K562 (cell line): ENCODE measurements around the gene TSPAN15. TPM values are rescaled to one million over a fixed set of nuclear protein-coding genes. Genes with fewer than 3 reads are reported as not detected.
A peak's percentile ranks its signal among the peaks of the same experiment; 100 is the strongest.
"Not testable (repeated sequence)": the region's sequence is repeated elsewhere in the genome, so short reads cannot be mapped to it uniquely, and the experiment has no call there.

ENCODE experiments used
- ATAC-seq: fragments of 200-7000 bp; cut with Tn5 transposase; 3 replicates; pipeline ENCODE4 v1.9.1; 2020; ENCODE audit warnings: moderate library complexity
- BruUV-seq: library from RNA; stranded (reverse); fragments of 400-500 nt; replicated peaks from 2 replicates; lab custom pipeline; 2021; lab: Mats Ljungman, UMichigan
- CTCF ChIA-PET: fragments of 300-600 bp; formaldehyde crosslinking; extraction: SDS; loops from one replicate; lab custom pipeline; 2021; ENCODE audit warnings: low intra/inter-chr PET ratio; lab: Yijun Ruan, JAX
- POLR2A ChIA-PET: fragments of 300-600, 350-650 bp; sonication (Branson Sonifier 250); formaldehyde crosslinking; extraction: SDS; loops from one replicate; lab custom pipeline; 2021; ENCODE audit warnings: antibody characterized with exemption, inconsistent platforms; lab: Yijun Ruan, JAX
- DNase-seq, 4 experiments: peaks; one replicate each; pipeline versions ENCODE4 v3.0.0 to v3.0.0-alpha.2; 2011 to 2018; ENCODE audit warnings: low spot score in 3 of 4, mixed read lengths in 3 of 4; ENCODE audit errors: extremely low read depth in 1 of 4
- FAIRE-seq: peaks from 2 replicates; lab custom pipeline; 2011; peaks lifted over from hg19 to GRCh38; lab: Jason Lieb, UNC
- H2AFZ ChIP-seq: 2 replicates; pipeline ENCODE4 v1.6.0; 2011; ENCODE audit warnings: low read depth, low read length, control low read depth, inconsistent platforms
- H3K27ac ChIP-seq: fragments of 200-600 bp; 3 replicates; pipeline ENCODE4 v1.8.0; 2011; ENCODE audit warnings: low read depth, mild to moderate bottlenecking, control low read depth, inconsistent platforms, low read length, moderate library complexity, mixed read lengths; ENCODE audit errors: extremely low read depth
- H3K27me3 ChIP-seq, 2 experiments: fragments of 300-600 bp in 1 of 2; 2 replicates in 1 of 2; 3 replicates in 1 of 2; pipeline versions ENCODE4 v1.6.0 to v1.8.0; 2011; ENCODE audit warnings: inconsistent platforms in 2 of 2, low read length in 2 of 2, mild to moderate bottlenecking in 1 of 2, mixed read lengths in 1 of 2, moderate library complexity in 1 of 2; ENCODE audit not compliant: control insufficient read depth in 2 of 2, insufficient read depth in 2 of 2
- H3K36me3 ChIP-seq: fragments of 300-600 bp; 3 replicates; pipeline ENCODE4 v1.8.0; 2011; ENCODE audit warnings: mild to moderate bottlenecking, low read length, inconsistent platforms; ENCODE audit not compliant: control insufficient read depth, insufficient read depth
- H3K4me1 ChIP-seq, 2 experiments: fragments of 200-600 bp in 1 of 2; replicated peaks in 1 of 2; 2 replicates in 1 of 2; 3 replicates in 1 of 2; pipeline versions ENCODE4 v1.5.1 to v1.8.0; 2011; ENCODE audit warnings: inconsistent platforms in 2 of 2, low read length in 2 of 2, mild to moderate bottlenecking in 1 of 2, mixed read lengths in 1 of 2, moderate library complexity in 1 of 2; ENCODE audit not compliant: control insufficient read depth in 2 of 2, insufficient read depth in 2 of 2
- H3K4me2 ChIP-seq: 2 replicates; pipeline ENCODE4 v1.6.1; 2011; ENCODE audit warnings: low read length, control low read depth, inconsistent platforms, mixed read lengths; ENCODE audit not compliant: insufficient read depth
- H3K4me3 ChIP-seq: fragments of 200-600 bp; sonication (generic), shearing (Covaris generic); 2 replicates; pipeline ENCODE4 v1.5.1; 2016; ENCODE audit warnings: control low read depth, inconsistent platforms
- H3K79me2 ChIP-seq: fragments of 200-600 bp; 3 replicates; pipeline ENCODE4 v1.8.0; 2011; ENCODE audit warnings: low read length, inconsistent platforms; ENCODE audit not compliant: control insufficient read depth, insufficient read depth
- H3K9ac ChIP-seq, 2 experiments: 2 replicates each; pipeline versions ENCODE4 v1.6.0 to v1.6.1; 2011; ENCODE audit warnings: low read depth in 2 of 2, low read length in 2 of 2, control low read depth in 1 of 2, inconsistent platforms in 1 of 2, mild to moderate bottlenecking in 1 of 2, mixed read lengths in 1 of 2; ENCODE audit not compliant: insufficient read depth in 1 of 2
- H3K9me1 ChIP-seq: one replicate; pipeline ENCODE4 v1.6.0; 2011; ENCODE audit warnings: inconsistent platforms, mild to moderate bottlenecking, low read length, moderate library complexity; ENCODE audit not compliant: control insufficient read depth, insufficient read depth
- H3K9me3 ChIP-seq: replicated peaks from 2 replicates; pipeline ENCODE4 v1.5.1; 2011; ENCODE audit warnings: low read depth, low read length, inconsistent platforms; ENCODE audit not compliant: control insufficient read depth, insufficient read depth
- H4K20me1 ChIP-seq: replicated peaks from 2 replicates; pipeline ENCODE4 v1.6.1; 2011; ENCODE audit warnings: low read length, inconsistent platforms, mixed read lengths; ENCODE audit not compliant: control insufficient read depth, insufficient read depth
- BRF1 ChIP-seq: IDR thresholded peaks from 3 replicates; pipeline ENCODE4 v1.6.1; 2011; ENCODE audit warnings: borderline replicate concordance, mild to moderate bottlenecking; ENCODE audit not compliant: insufficient read length; ENCODE audit errors: extremely low read depth
- CREM ChIP-seq: IDR thresholded peaks from 2 replicates; pipeline ENCODE4 v1.6.1; 2014; ENCODE audit warnings: antibody characterized with exemption, low read depth
- CTCF ChIP-seq, 3 experiments: IDR thresholded peaks in 2 of 3; conservative IDR thresholded peaks in 1 of 3; 2 replicates each; pipeline ENCODE4 v1.5.1; 2011 to 2012; ENCODE audit warnings: low read length in 3 of 3, mild to moderate bottlenecking in 3 of 3, control low read depth in 2 of 3, improper control_type of control experiment in 1 of 3, inconsistent platforms in 1 of 3, low read depth in 1 of 3, mixed read lengths in 1 of 3, moderate library complexity in 1 of 3; ENCODE audit not compliant: insufficient read depth in 2 of 3
- E2F3 ChIP-seq: fragments of 250-450 bp; sonication (Bioruptor Pico); IDR thresholded peaks from 2 replicates; pipeline ENCODE4 v1.4.0; 2020; ENCODE audit warnings: mild to moderate bottlenecking
- ESRRA ChIP-seq: fragments of 450-650 bp; IDR thresholded peaks from 2 replicates; pipeline ENCODE4 v1.6.1; 2014; ENCODE audit warnings: low read depth, mild to moderate bottlenecking, moderate library complexity, borderline replicate concordance
- ETV5 ChIP-seq: sonication (generic); formaldehyde crosslinking; IDR thresholded peaks from 2 replicates; pipeline ENCODE4 v1.4.0; 2020; ENCODE audit warnings: low read depth, mild to moderate bottlenecking, missing genetic modification reagents
- KAT7 ChIP-seq: sonication (generic); formaldehyde crosslinking; IDR thresholded peaks from 2 replicates; pipeline ENCODE4 v1.8.0; 2022; ENCODE audit warnings: missing genetic modification reagents, mild to moderate bottlenecking, borderline replicate concordance
- NR1H2 ChIP-seq: sonication (generic); formaldehyde crosslinking; IDR thresholded peaks from 2 replicates; pipeline ENCODE4 v1.4.0; 2020; ENCODE audit warnings: mild to moderate bottlenecking, missing genetic modification reagents
- PCBP2 ChIP-seq: fragments of 200-400 bp; formaldehyde crosslinking; IDR thresholded peaks from 2 replicates; pipeline ENCODE4 v1.6.1; 2018; ENCODE audit warnings: low read length, low read depth, mild to moderate bottlenecking, moderate library complexity; ENCODE audit not compliant: poor library complexity, severe bottlenecking
- RAD21 ChIP-seq, 2 experiments: fragments of 250-450 bp in 1 of 2; fragments of 450-650 bp in 1 of 2; sonication (Bioruptor Pico) in 1 of 2; formaldehyde crosslinking in 1 of 2; IDR thresholded peaks in 1 of 2; conservative IDR thresholded peaks in 1 of 2; 2 replicates each; pipeline versions ENCODE4 v1.4.0 to v1.8.0; 2020 to 2022; ENCODE audit warnings: mild to moderate bottlenecking in 2 of 2, moderate library complexity in 1 of 2
- RCOR1 ChIP-seq, 2 experiments: IDR thresholded peaks; 2 replicates each; pipeline ENCODE4 v1.6.1; 2012; ENCODE audit warnings: low read depth in 2 of 2, low read length in 2 of 2, borderline replicate concordance in 1 of 2, improper control_type of control experiment in 1 of 2
- TRIM28 ChIP-seq: fragments of 450-650 bp; IDR thresholded peaks from 2 replicates; pipeline ENCODE4 v1.6.1; 2017
- USF1 ChIP-seq: sonication (generic); formaldehyde crosslinking; IDR thresholded peaks from 2 replicates; pipeline ENCODE4 v1.9.0; 2022; ENCODE audit warnings: mild to moderate bottlenecking, missing genetic modification reagents
- ZNF253 ChIP-seq: fragments of 250-450 bp; sonication (Bioruptor Pico); conservative IDR thresholded peaks from 2 replicates; pipeline ENCODE4 v1.6.1; 2021; ENCODE audit warnings: mild to moderate bottlenecking
- ZNF785 ChIP-seq: fragments of 250-450 bp; sonication (Bioruptor Pico); IDR thresholded peaks from 2 replicates; pipeline ENCODE4 v1.4.0; 2020; ENCODE audit warnings: mild to moderate bottlenecking
- WGBS: fragments of 100-300 bp; shearing (Covaris generic); methylation state at CpG from one replicate; pipeline ENCODE4 v1.1.6; 2016; ENCODE audit warnings: low coverage, mixed read lengths; ENCODE audit not compliant: insufficient coverage; ENCODE audit errors: missing lambda C conversion rate; 5-methylcytosine and 5-hydroxymethylcytosine counted together
- in situ Hi-C: fragments of 300-500 bp; cut with MboI; formaldehyde crosslinking; loops from 4 replicates; pipeline ENCODE4 v1.15.0; 2018; ENCODE audit warnings: inconsistent platforms, mixed read lengths
- intact Hi-C: fragments of 100-400 bp; cut with micrococcal nuclease; formaldehyde crosslinking; loops from 2 replicates; pipeline ENCODE4 v1.14.2; 2022
- polyA plus RNA-seq, 8 experiments: library from polyadenylated mRNA; depleted of rRNA in 4 of 8; stranded (reverse) in 5 of 8; unstranded in 3 of 8; fragments of >200 nt; fragmentation: Nextera tagmentation in 2 of 8; fragmentation: Illumina TruSeq in 1 of 8; extraction: Ambion mirVana in 2 of 8; extraction: Trizol in 1 of 8; gene quantifications; 2 replicates each; pipeline versions ENCODE4 v1.2.1 to v1.2.3, GENCODE V29; 2011 to 2014; ENCODE audit warnings: inconsistent platforms in 1 of 8, missing spikeins in 1 of 8
- total RNA-seq, 7 experiments: library from RNA; depleted of rRNA in 6 of 7; stranded (reverse); fragments of >200 nt in 6 of 7; fragmentation: Illumina TruSeq in 2 of 7; extraction: Trizol in 2 of 7; gene quantifications; 2 replicates each; pipeline versions ENCODE4 v1.2.1 to v1.2.3, GENCODE V29; 2011 to 2021; ENCODE audit warnings: low replicate concordance in 1 of 7

Gene TSPAN15
- total and polyA plus RNA-seq, 9 of the 15 experiments (the other 6 are each of a cell fraction or from before 2014, with no cell fraction given), result 0.33 to 1.0 (median 0.45) TPM; not detected in 2

- POLR2A ChIA-PET, result interaction anchor here (0.6 to 1.3 kb wide), 7 partner anchors 13 to 1195 kb away, joined by 3 to 5 read pairs (median 3); no protein-coding TSS in a partner anchor
- H3K9ac ChIP-seq, result no peak overlapping the region
Measured at GRCh38 chr10:69449841-69450240, 1.4 kb upstream of the TSPAN15 start.

GRCh38 chr10:69450395-69450794, 870 bp upstream of the TSPAN15 start:
- H3K9me3 ChIP-seq, FAIRE-seq, BruUV-seq, H3K4me2 ChIP-seq, H3K27me3 ChIP-seq, H3K27ac ChIP-seq, H3K4me3 ChIP-seq, in situ Hi-C loops, intact Hi-C loops, H3K36me3 ChIP-seq, ATAC-seq, H3K9ac ChIP-seq, CTCF ChIA-PET, H3K9me1 ChIP-seq, H3K79me2 ChIP-seq, H4K20me1 ChIP-seq, DNase-seq: not testable (repeated sequence)
- peaks cover 14 to 15% of the 10 kb centered on the region in 2 experiments for H3K4me1 ChIP-seq
- POLR2A ChIA-PET, result interaction anchor here (0.6 to 1.8 kb wide), 4 partner anchors 11 to 583 kb away, joined by 3 to 6 read pairs (median 4); no protein-coding TSS in a partner anchor
- whole genome bisulfite sequencing, result 65% methylated on average over 16 of the region's 16 CpGs
- H2AFZ ChIP-seq, result peak overlapping the region; percentile 20; the same call in 1 of the 2 replicates

More at GRCh38 chr10:69449841-69450240, 1.4 kb upstream of the TSPAN15 start:
- DNase-seq, result peak; percentile 54 to 70 (median 66)
- Histone ChIP-seq H2AFZ (no peak overlapping the region), H3K4me3 (no peak overlapping the region), H3K4me1 (peaks cover 14 to 15% of the 10 kb centered on the region in 2 experiments), H3K27ac (no peak overlapping the region), H3K79me2 (no peaks in the 10 kb centered on the region), H3K4me2 (no peak overlapping the region), H3K36me3 (no peaks in the 10 kb centered on the region), H3K27me3 (0 out of 5 replicates have a peak, but pooled peaks cover 0 to 9% of the 10 kb centered on the region in 2 experiments), H3K9me1 (no peaks in the 10 kb centered on the region), H4K20me1 (no peaks in the 10 kb centered on the region), H3K9me3 (no peaks in the 10 kb centered on the region)
- WGBS, result 0% methylated on average over 1 of the region's 1 CpG
- in situ Hi-C loops, result no loop called here
- ATAC-seq, result peak; percentile 86
- FAIRE-seq, result peak; percentile 87
- intact Hi-C loops, result loop anchor here (5.0 kb wide), 1 partner anchor 37 kb away; no protein-coding TSS in a partner anchor
- CTCF ChIA-PET, result no interaction called here
- TF ChIP-seq PCBP2, result no peak
- TF ChIP-seq E2F3 (CRISPR knock-in tag), result no peak
- no peak for TF ChIP-seq ETV5 (CRISPR knock-in tag)
- no peak for TF ChIP-seq CREM
- TF ChIP-seq NR1H2, result no peak
- peak in 1 of 2 experiments; percentile 35; a peak in 2 of 4 replicates for TF ChIP-seq RAD21 (CRISPR knock-in tag; conservative IDR thresholded peaks at IDR 0.05 in 1 of 2, IDR thresholded peaks at IDR 0.05 in 1 of 2)
- peak; percentile 60 to 74 (median 69) for TF ChIP-seq CTCF (IDR thresholded peaks at IDR 0.05 in 2 of 3, conservative IDR thresholded peaks at IDR 0.05 in 1 of 3; ENCODE audit: insufficient read depth in 2 of 3, low read depth in 1 of 3, low read length in 3 of 3)
- TF ChIP-seq USF1 (CRISPR knock-in tag), result no peak
- no peak for TF ChIP-seq ZNF785 (CRISPR knock-in tag)
- TF ChIP-seq ZNF253 (CRISPR knock-in tag), result no peak
- no peak for TF ChIP-seq KAT7
- 0 out of 4 replicates have a peak, but pooled peaks of 1 of the 2 experiments have one; percentile 13 for TF ChIP-seq RCOR1 (IDR thresholded peaks at IDR 0.05; ENCODE audit: borderline replicate concordance in 1 of 2, low read depth in 2 of 2, low read length in 2 of 2)
- TF ChIP-seq TRIM28, result no peak
- TF ChIP-seq ESRRA, result peak; percentile 29; the same call in 1 of the 2 replicates
- TF ChIP-seq BRF1, result no peak
- no TSS peak for BruUV-seq
